ENCODE results near the gene GRK4.
"Not testable (repeated sequence)": the region's sequence is repeated elsewhere in the genome, so short reads cannot be mapped to it uniquely, and the experiment has no call there.

Gene GRK4

GRCh38 chr4:2955186-2956044, 8.0 kb upstream of the GRK4 start:
- not testable (repeated sequence) for DNase-seq

- no peak for DNase-seq
Observed at GRCh38 chr4:2958446-2958845, 4.9 kb upstream of the GRK4 start.

GRCh38 chr4:2960450-2960849, 2.9 kb upstream of the GRK4 start:
- not testable (repeated sequence) for DNase-seq

GRCh38 chr4:2961421-2961810, 2.0 kb upstream of the GRK4 start:
- no peak for DNase-seq

- no peak for DNase-seq
Observed at GRCh38 chr4:2961811-2962441, 1.4 kb upstream of the GRK4 start.

GRCh38 chr4:2962614-2963174, 677 bp upstream of the GRK4 start:
- DNase-seq = peak in 12 of 56 donors; percentile 37 to 77 (median 58)

- DNase-seq = peak in 9 of 56 donors; percentile 35 to 68 (median 46)
Observed at GRCh38 chr4:2963966-2964471, 648 bp downstream of the GRK4 start.

- DNase-seq = no peak
Observed at GRCh38 chr4:2964706-2965258, 1.4 kb downstream of the GRK4 start.

- no peak for DNase-seq
Observed at GRCh38 chr4:2965262-2965661, 1.9 kb downstream of the GRK4 start.

- no peak for DNase-seq
Observed at GRCh38 chr4:2968381-2968780, 5.0 kb downstream of the GRK4 start.

GRCh38 chr4:2971275-2971674, 7.9 kb downstream of the GRK4 start:
- no peak for DNase-seq

- DNase-seq = peak in 25 of 56 donors; percentile 10 to 63 (median 25)
Observed at GRCh38 chr4:2977211-2978088, 14.1 kb downstream of the GRK4 start.

GRCh38 chr4:2981256-2981819, 18.0 kb downstream of the GRK4 start:
- DNase-seq = no peak

- no peak for DNase-seq
Observed at GRCh38 chr4:2982012-2982411, 18.6 kb downstream of the GRK4 start.

- DNase-seq = not testable (repeated sequence)
Observed at GRCh38 chr4:2983715-2984114, 20.3 kb downstream of the GRK4 start.

GRCh38 chr4:2991243-2991642, 27.9 kb downstream of the GRK4 start:
- DNase-seq = no peak

GRCh38 chr4:2994917-2995316, 31.5 kb downstream of the GRK4 start:
- no peak for DNase-seq

- DNase-seq = no peak
Observed at GRCh38 chr4:2995546-2996265, 32.3 kb downstream of the GRK4 start.

- DNase-seq = no peak
Observed at GRCh38 chr4:2996415-2996814, 33.0 kb downstream of the GRK4 start.

GRCh38 chr4:3007724-3008123, 44.4 kb downstream of the GRK4 start:
- DNase-seq = no peak
